HEK293T (cell line): ENCODE results near the gene LRRC27.

Experiments used
- CTCF ChIA-PET: fragments of 350-600 bp; formaldehyde crosslinking; extraction: SDS; loops from one replicate; lab custom pipeline; 2021; ENCODE audit warnings: antibody characterized with exemption, inconsistent platforms; lab: Yijun Ruan, JAX
- POLR2A ChIA-PET: fragments of 350-600 bp; formaldehyde crosslinking; extraction: SDS; loops from one replicate; lab custom pipeline; 2020; ENCODE audit warnings: antibody characterized with exemption, inconsistent platforms; lab: Yijun Ruan, JAX
- DNase-seq: peaks from one replicate; pipeline ENCODE4 v3.0.0; 2012; ENCODE audit warnings: mixed read lengths; ENCODE audit errors: extremely low spot score
- ARNT ChIP-seq: fragments of 450-650 bp; IDR thresholded peaks from 2 replicates; pipeline ENCODE4 v1.6.1; 2017; ENCODE audit warnings: mild to moderate bottlenecking
- BHLHE40 ChIP-seq: fragments of 450-650 bp; IDR thresholded peaks from 2 replicates; pipeline ENCODE4 v1.6.1; 2016; ENCODE audit warnings: mild to moderate bottlenecking, moderate library complexity, borderline replicate concordance
- CTBP1 ChIP-seq: fragments of 450-650 bp; IDR thresholded peaks from 2 replicates; pipeline ENCODE4 v1.6.1; 2016; ENCODE audit warnings: borderline replicate concordance
- ELF4 ChIP-seq: fragments of 450-650 bp; IDR thresholded peaks from 2 replicates; pipeline ENCODE4 v1.6.1; 2017; ENCODE audit warnings: antibody characterized with exemption
- FOXA1 ChIP-seq: fragments of 450-650 bp; IDR thresholded peaks from 2 replicates; pipeline ENCODE4 v1.6.1; 2016; ENCODE audit warnings: mild to moderate bottlenecking
- FOXK2 ChIP-seq: fragments of 450-650 bp; IDR thresholded peaks from 2 replicates; pipeline ENCODE4 v1.6.1; 2016; ENCODE audit warnings: mild to moderate bottlenecking
- FOXM1 ChIP-seq: fragments of 450-650 bp; IDR thresholded peaks from 2 replicates; pipeline ENCODE4 v1.6.1; 2017; ENCODE audit warnings: mild to moderate bottlenecking, borderline replicate concordance
- HDGF ChIP-seq: fragments of 450-650 bp; IDR thresholded peaks from 2 replicates; pipeline ENCODE4 v1.6.1; 2017; ENCODE audit warnings: antibody characterized with exemption, borderline replicate concordance
- L3MBTL2 ChIP-seq: fragments of 450-650 bp; conservative IDR thresholded peaks from 2 replicates; pipeline ENCODE4 v1.6.1; 2016; ENCODE audit warnings: mild to moderate bottlenecking
- LEF1 ChIP-seq: fragments of 450-650 bp; IDR thresholded peaks from 2 replicates; pipeline ENCODE4 v1.6.1; 2017; ENCODE audit warnings: mild to moderate bottlenecking, borderline replicate concordance
- NFRKB ChIP-seq: fragments of 450-650 bp; IDR thresholded peaks from 2 replicates; pipeline ENCODE4 v1.6.1; 2016; ENCODE audit warnings: mild to moderate bottlenecking, moderate library complexity
- PKNOX1 ChIP-seq: fragments of 450-650 bp; IDR thresholded peaks from 2 replicates; pipeline ENCODE4 v1.6.1; 2016
- SP1 ChIP-seq: fragments of 450-650 bp; IDR thresholded peaks from 2 replicates; pipeline ENCODE4 v1.6.1; 2017
- SUZ12 ChIP-seq: fragments of 450-650 bp; IDR thresholded peaks from 2 replicates; pipeline ENCODE4 v1.6.1; 2016; ENCODE audit warnings: mild to moderate bottlenecking
- TARDBP ChIP-seq: fragments of 450-650 bp; IDR thresholded peaks from 2 replicates; pipeline ENCODE4 v1.6.1; 2016
- ZNF384 ChIP-seq: fragments of 450-650 bp; IDR thresholded peaks from 2 replicates; pipeline ENCODE4 v1.6.1; 2016

The LRRC27 gene

GRCh38 chr10:132324186-132324585, 7.8 kb upstream of the LRRC27 start:
- POLR2A ChIA-PET = no interaction called here
- TF ChIP-seq ELF4 (no peak), BHLHE40 (no peak), FOXM1 (no peak), CTBP1 (no peak), HDGF (no peak), NFRKB (no peak), PKNOX1 (no peak), L3MBTL2 (no peak), ZNF384 (no peak), TARDBP (no peak), FOXA1 (no peak), SP1 (no peak), ARNT (no peak)
- CTCF ChIA-PET = no interaction called here
- DNase-seq = no peak

GRCh38 chr10:132326344-132326889, 5.6 kb upstream of the LRRC27 start:
- CTCF ChIA-PET = no interaction called here
- TF ChIP-seq FOXA1 = no peak
- no peak for TF ChIP-seq PKNOX1
- no peak for TF ChIP-seq FOXK2
- no peak for TF ChIP-seq LEF1
- no peak for TF ChIP-seq L3MBTL2
- no peak for TF ChIP-seq SP1
- TF ChIP-seq FOXM1 = no peak
- TF ChIP-seq ZNF384 = no peak
- TF ChIP-seq CTBP1 = no peak
- no peak for TF ChIP-seq ARNT
- TF ChIP-seq NFRKB = no peak
- no peak for TF ChIP-seq ELF4
- TF ChIP-seq SUZ12 = no peak
- no peak for TF ChIP-seq TARDBP
- no peak for TF ChIP-seq BHLHE40
- TF ChIP-seq HDGF = no peak
- POLR2A ChIA-PET = interaction anchor here (1.0 kb wide), 1 partner anchor 9 kb away, joined by 3 read pairs; no protein-coding TSS in a partner anchor
- DNase-seq = no peak

GRCh38 chr10:132326925-132327324, 5.1 kb upstream of the LRRC27 start:
- CTCF ChIA-PET = no interaction called here
- POLR2A ChIA-PET = interaction anchor here (1.0 kb wide), 1 partner anchor 9 kb away, joined by 3 read pairs; no protein-coding TSS in a partner anchor
- DNase-seq = no peak
- TF ChIP-seq ARNT (no peak), FOXA1 (no peak), FOXK2 (no peak), FOXM1 (no peak), LEF1 (no peak), CTBP1 (no peak), HDGF (no peak), PKNOX1 (no peak), SUZ12 (no peak), ELF4 (no peak), BHLHE40 (no peak), SP1 (no peak), NFRKB (no peak), TARDBP (no peak), L3MBTL2 (no peak)

- ChIA-PET CTCF (no interaction called here), POLR2A (no interaction called here)
- TF ChIP-seq HDGF (no peak), CTBP1 (no peak), LEF1 (no peak), SUZ12 (no peak), TARDBP (no peak), SP1 (no peak), ARNT (no peak), FOXM1 (no peak), FOXK2 (no peak), PKNOX1 (no peak), ELF4 (no peak), ZNF384 (no peak), NFRKB (no peak), FOXA1 (no peak), L3MBTL2 (no peak), BHLHE40 (no peak)
- DNase-seq = no peak
Observed at GRCh38 chr10:132328106-132328505, 3.9 kb upstream of the LRRC27 start.

GRCh38 chr10:132328738-132329137, 3.3 kb upstream of the LRRC27 start:
- CTCF ChIA-PET = no interaction called here
- TF ChIP-seq FOXA1 (no peak), CTBP1 (no peak), HDGF (no peak), FOXM1 (no peak), ZNF384 (no peak), FOXK2 (no peak)
- POLR2A ChIA-PET = no interaction called here
- DNase-seq = no peak
